ENCODE results near the gene WDR37. TPM values are rescaled to one million over a fixed set of nuclear protein-coding genes. Genes with fewer than 3 reads are reported as not detected.

The WDR37 gene
- polyA plus RNA-seq, 1 of the 3 experiments (the other 2 are of a cell fraction) = 11.9 TPM

- TF ChIP-seq FOXM1 (IDR thresholded peaks at IDR 0.05; ENCODE audit: low read depth) = no peak
- TF ChIP-seq NRF1 (IDR thresholded peaks at IDR 0.05; ENCODE audit: low read depth, low read length) = no peak
- no peak for TF ChIP-seq FOXJ3 (CRISPR knock-in tag; IDR thresholded peaks at IDR 0.05)
- no peak for TF ChIP-seq POLR2AphosphoS5 (IDR thresholded peaks at IDR 0.05; ENCODE audit: low read depth, low read length)
Measured at GRCh38 chr10:1070919-1071318, 14.7 kb downstream of the WDR37 start (continued).

DNA sequence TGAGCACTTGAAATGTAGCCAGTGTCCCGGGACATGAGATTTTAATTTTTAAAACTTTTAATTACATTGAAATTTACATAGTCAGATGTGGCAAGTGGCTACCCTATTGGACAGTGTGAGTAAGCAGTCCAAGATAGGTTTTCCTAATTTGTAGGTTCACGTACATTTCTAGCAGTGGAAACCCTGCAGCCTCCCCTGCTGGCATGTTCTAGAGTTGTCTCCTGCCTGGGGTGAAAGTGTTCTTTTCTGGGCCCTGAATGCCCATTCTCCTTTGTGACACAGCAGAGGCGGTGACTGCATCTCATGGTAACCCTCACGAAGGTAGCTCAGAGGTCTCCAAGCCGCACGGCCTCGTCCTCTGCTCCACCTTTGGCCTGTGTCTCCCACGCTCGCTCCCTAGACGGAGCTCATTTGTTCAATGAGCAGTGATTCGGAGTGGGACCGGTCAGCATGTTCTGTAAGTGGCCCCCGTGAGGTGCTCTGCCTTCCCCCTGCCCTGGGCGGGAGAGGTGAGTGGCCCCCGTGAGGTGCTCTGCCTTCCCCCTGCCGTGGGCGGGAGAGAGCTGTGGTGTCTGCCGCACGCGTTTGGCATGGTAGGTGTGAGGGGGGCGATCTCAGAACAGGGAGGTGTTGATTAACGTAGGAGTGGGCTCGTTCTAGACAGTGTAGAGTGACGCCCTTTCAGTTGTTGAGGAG is 18.0 kb downstream of the WDR37 start:
- H3F3A ChIP-seq (replicated peaks; ENCODE audit: insufficient read depth) = peaks cover 4% of the 10 kb centered on the region
- ChIA-PET CTCF (no interaction called here), POLR2A (no interaction called here)
- H3K9me3 ChIP-seq = no peaks in the 10 kb centered on the region
- H3K27me3 ChIP-seq (ENCODE audit: insufficient read depth) = no peaks in the 10 kb centered on the region
- H3K4me2 ChIP-seq = no peak overlapping the region
- no peak overlapping the region for H3K4me3 ChIP-seq (ENCODE audit: low read depth in 2 of 2, low read length in 1 of 2)
- H3K9me2 ChIP-seq = no peaks in the 10 kb centered on the region
- H3K36me3 ChIP-seq (replicated peaks in 1 of 2; ENCODE audit: control insufficient read depth in 1 of 2, insufficient read depth in 2 of 2, low read length in 1 of 2) = peaks cover 24 to 31% of the 10 kb centered on the region in 2 experiments
- WGBS (ENCODE audit: low lambda C conversion rate) = 98% methylated on average over 24 of the region's 24 CpGs
- TF ChIP-seq REST (IDR thresholded peaks at IDR 0.05; ENCODE audit: low read depth, low read length) (no peak), MXI1 (IDR thresholded peaks at IDR 0.05; ENCODE audit: low read depth, low read length) (no peak), RXRA (IDR thresholded peaks at IDR 0.05; ENCODE audit: borderline replicate concordance, low read depth) (no peak), FOXJ3 (CRISPR knock-in tag; IDR thresholded peaks at IDR 0.05) (no peak), SIN3A (IDR thresholded peaks at IDR 0.05; ENCODE audit: borderline replicate concordance, low read depth, low read length) (no peak), RCOR1 (IDR thresholded peaks at IDR 0.05; ENCODE audit: low read length) (no peak), TCF12 (IDR thresholded peaks at IDR 0.05) (no peak), EP300 (IDR thresholded peaks at IDR 0.05; ENCODE audit: borderline replicate concordance in 1 of 2, low read depth in 1 of 2, low read length in 1 of 2) (no peak), MAX (IDR thresholded peaks at IDR 0.05; ENCODE audit: low read depth) (no peak), SMC3 (IDR thresholded peaks at IDR 0.05; ENCODE audit: low read depth, low read length) (no peak), JUND (IDR thresholded peaks at IDR 0.05) (no peak), TAF1 (IDR thresholded peaks at IDR 0.05; ENCODE audit: borderline replicate concordance, low read depth, low read length) (no peak), ELF1 (IDR thresholded peaks at IDR 0.05) (no peak), YY1 (IDR thresholded peaks at IDR 0.05; ENCODE audit: low read depth) (no peak), TEAD4 (IDR thresholded peaks at IDR 0.05; ENCODE audit: borderline replicate concordance, insufficient read depth) (no peak), RAD21 (IDR thresholded peaks at IDR 0.05; ENCODE audit: low read length) (no peak), FOXM1 (IDR thresholded peaks at IDR 0.05; ENCODE audit: low read depth) (no peak), USF1 (IDR thresholded peaks at IDR 0.05; ENCODE audit: borderline replicate concordance, low read depth) (no peak), PBX3 (IDR thresholded peaks at IDR 0.05) (no peak)
- H3K4me1 ChIP-seq (ENCODE audit: control insufficient read depth in 1 of 2, insufficient read depth in 2 of 2, low read depth in 1 of 2, low read length in 1 of 2) = no peaks in the 10 kb centered on the region
- no peak overlapping the region for H2AFZ ChIP-seq (ENCODE audit: low read depth)
- no peaks in the 10 kb centered on the region; the same call in 1 of the 2 replicates for H4K20me1 ChIP-seq (ENCODE audit: insufficient read depth)
- no peak overlapping the region for H3K9ac ChIP-seq
- DNase-seq = no peak
- H3K79me2 ChIP-seq (ENCODE audit: insufficient read depth) = peaks cover 39% of the 10 kb centered on the region
- no peak overlapping the region for H3K27ac ChIP-seq (ENCODE audit: low read depth in 2 of 2, low read length in 1 of 2)
